HCT116 (cell line): ENCODE data around the gene SGIP1. TPM values are rescaled to one million over a fixed set of nuclear protein-coding genes. Genes with fewer than 3 reads are reported as not detected.

Experiments used
- ATAC-seq: fragments of 200-7000 bp; cut with Tn5 transposase; 2 replicates; pipeline ENCODE4 v1.9.1; 2020; ENCODE audit warnings: mild to moderate bottlenecking, moderate library complexity
- BruUV-seq: library from RNA; stranded (reverse); fragments of 400-500 nt; replicated peaks from 2 replicates; lab custom pipeline; 2021; lab: Mats Ljungman, UMichigan
- CTCF ChIA-PET: fragments of 300-600 bp; sonication (Branson Sonifier 250); formaldehyde crosslinking; loops from one replicate; lab custom pipeline; 2021; ENCODE audit warnings: antibody characterized with exemption; lab: Charles Lee
- POLR2A ChIA-PET: fragments of 300-600, 350-600 bp; sonication (Branson Sonifier 250); formaldehyde crosslinking; loops from one replicate; lab custom pipeline; 2021; ENCODE audit warnings: antibody characterized with exemption; lab: Charles Lee
- RAD21 ChIA-PET, 2 experiments: fragments of 300-600 bp; sonication (Branson Sonifier 250); formaldehyde crosslinking; loops; one replicate each; lab custom pipeline; 2023; ENCODE audit warnings: low total read pairs in 2 of 2; ENCODE audit not compliant: uncharacterized antibody in 2 of 2, unreplicated experiment in 2 of 2, low non-redundant PET in 1 of 2; lab: Charles Lee
- DNase-seq: peaks from one replicate; pipeline ENCODE4 v3.0.0-alpha.2; 2010; ENCODE audit warnings: low read depth, low spot score
- H2AFZ ChIP-seq: fragments of 200-600 bp; shearing (Covaris generic), sonication (generic); 2 replicates; pipeline ENCODE4 v1.6.1; 2017; ENCODE audit warnings: low read depth, mixed run types, mixed read lengths, antibody characterized with exemption, low read length; ENCODE audit not compliant: poor library complexity, severe bottlenecking
- H3K27ac ChIP-seq: 2 replicates; pipeline ENCODE4 v1.5.1; 2012; ENCODE audit warnings: low read depth, low read length
- H3K27me3 ChIP-seq: fragments of 200-600 bp; sonication (generic); 2 replicates; pipeline ENCODE4 v1.6.1; 2016; ENCODE audit warnings: mixed run types, low read length, mixed read lengths; ENCODE audit not compliant: insufficient read depth
- H3K36me3 ChIP-seq, 2 experiments: fragments of 200-500 bp in 1 of 2; fragments of 200-600 bp in 1 of 2; sonication (Bioruptor generic) in 1 of 2; sonication (generic) in 1 of 2; 2 replicates each; pipeline versions ENCODE4 v1.5.1 to v1.6.1; 2014 to 2016; ENCODE audit warnings: low read length in 2 of 2, inconsistent platforms in 1 of 2, mixed read lengths in 1 of 2, mixed run types in 1 of 2; ENCODE audit not compliant: insufficient read depth in 2 of 2, control insufficient read depth in 1 of 2
- H3K4me1 ChIP-seq, 2 experiments: fragments of 200-600 bp in 1 of 2; sonication (generic) in 1 of 2; 2 replicates each; pipeline versions ENCODE4 v1.5.1 to v1.6.1; 2012 to 2017; ENCODE audit warnings: low read length in 2 of 2, inconsistent platforms in 1 of 2, mild to moderate bottlenecking in 1 of 2, mixed read lengths in 1 of 2, mixed run types in 1 of 2, moderate library complexity in 1 of 2; ENCODE audit not compliant: insufficient read depth in 2 of 2, control insufficient read depth in 1 of 2
- H3K4me2 ChIP-seq: fragments of 200-600 bp; sonication (generic); 2 replicates; pipeline ENCODE4 v1.6.1; 2017; ENCODE audit warnings: mixed run types, low read length, mixed read lengths
- H3K4me3 ChIP-seq, 2 experiments: fragments of 200-600 bp in 1 of 2; sonication (generic) in 1 of 2; replicated peaks in 1 of 2; 2 replicates each; pipeline ENCODE4 v1.5.1; 2011 to 2016; ENCODE audit warnings: low read length in 2 of 2, control low read depth in 1 of 2, low read depth in 1 of 2, mild to moderate bottlenecking in 1 of 2, mixed read lengths in 1 of 2, mixed run types in 1 of 2
- H3K79me2 ChIP-seq: fragments of 200-600 bp; sonication (generic); 2 replicates; pipeline ENCODE4 v1.6.1; 2017; ENCODE audit warnings: mild to moderate bottlenecking, mixed run types, low read length, moderate library complexity, mixed read lengths; ENCODE audit not compliant: insufficient read depth
- H3K9ac ChIP-seq: fragments of 200-600 bp; sonication (generic); 2 replicates; pipeline ENCODE4 v1.6.1; 2016; ENCODE audit warnings: low read length, mixed read lengths
- H3K9me2 ChIP-seq: fragments of 200-600 bp; sonication (generic), shearing (Covaris generic); 2 replicates; pipeline ENCODE4 v1.6.1; 2017; ENCODE audit warnings: mixed run types, mild to moderate bottlenecking, moderate library complexity; ENCODE audit not compliant: insufficient read depth
- H3K9me3 ChIP-seq, 2 experiments: fragments of 200-500 bp in 1 of 2; fragments of 200-600 bp in 1 of 2; sonication (Bioruptor generic) in 1 of 2; sonication (generic) in 1 of 2; 2 replicates each; pipeline ENCODE4 v1.6.1; 2014 to 2017; ENCODE audit warnings: low read length in 2 of 2, mixed read lengths in 2 of 2, inconsistent platforms in 1 of 2, low read depth in 1 of 2, mild to moderate bottlenecking in 1 of 2, mixed run types in 1 of 2, moderate library complexity in 1 of 2; ENCODE audit not compliant: control insufficient read depth in 1 of 2, insufficient read depth in 1 of 2
- H4K20me1 ChIP-seq: fragments of 200-600 bp; sonication (generic), shearing (Covaris generic); 2 replicates; pipeline ENCODE4 v1.6.1; 2017; ENCODE audit warnings: mixed run types, mild to moderate bottlenecking, moderate library complexity; ENCODE audit not compliant: insufficient read depth
- CEBPB ChIP-seq: IDR thresholded peaks from 2 replicates; pipeline ENCODE4 v1.6.1; 2012; ENCODE audit warnings: low read depth
- CTCF ChIP-seq, 3 experiments: fragments of 200-600 bp in 1 of 3; sonication (generic) in 1 of 3; IDR thresholded peaks in 2 of 3; conservative IDR thresholded peaks in 1 of 3; 2 replicates each; pipeline ENCODE4 v1.5.1; 2012 to 2017; ENCODE audit warnings: low read depth in 2 of 3, low read length in 2 of 3, antibody characterized with exemption in 1 of 3, borderline replicate concordance in 1 of 3, control low read depth in 1 of 3, mild to moderate bottlenecking in 1 of 3, mixed read lengths in 1 of 3, mixed run types in 1 of 3, moderate library complexity in 1 of 3; ENCODE audit not compliant: insufficient read depth in 1 of 3
- EGR1 ChIP-seq: IDR thresholded peaks from 2 replicates; pipeline ENCODE4 v1.6.1; 2012; ENCODE audit warnings: low read depth
- EZH2phosphoT487 ChIP-seq: fragments of 200-600 bp; IDR thresholded peaks from 2 replicates; pipeline ENCODE4 v1.6.1; 2018; ENCODE audit warnings: antibody characterized with exemption, borderline replicate concordance
- FOSL1 ChIP-seq: IDR thresholded peaks from 2 replicates; pipeline ENCODE4 v1.6.1; 2012; ENCODE audit warnings: low read depth
- POLR2A ChIP-seq: IDR thresholded peaks from 2 replicates; pipeline ENCODE4 v1.7.0; 2011; ENCODE audit warnings: borderline replicate concordance; ENCODE audit not compliant: insufficient read depth, insufficient read length; ENCODE audit errors: extremely low read depth
- POLR2AphosphoS5 ChIP-seq: IDR thresholded peaks from 2 replicates; pipeline ENCODE4 v1.6.1; 2011; ENCODE audit warnings: mild to moderate bottlenecking, low read depth, low read length, moderate library complexity
- REST ChIP-seq: IDR thresholded peaks from 2 replicates; pipeline ENCODE4 v1.6.1; 2012; ENCODE audit warnings: low read depth
- SRF ChIP-seq: IDR thresholded peaks from 2 replicates; pipeline ENCODE4 v1.6.1; 2012; ENCODE audit warnings: low read depth
- YY1 ChIP-seq: IDR thresholded peaks from 2 replicates; pipeline ENCODE4 v1.6.1; 2011; ENCODE audit warnings: low read length, low read depth, moderate library complexity, mild to moderate bottlenecking; ENCODE audit not compliant: insufficient replicate concordance; ENCODE audit errors: extremely low read depth
- ZBTB33 ChIP-seq: IDR thresholded peaks from 2 replicates; pipeline ENCODE4 v1.6.1; 2011; ENCODE audit warnings: mild to moderate bottlenecking, low read length, moderate library complexity; ENCODE audit not compliant: insufficient replicate concordance; ENCODE audit errors: extremely low read depth
- ZFX ChIP-seq: fragments of 450-650 bp; IDR thresholded peaks from 2 replicates; pipeline ENCODE4 v1.6.1; 2017
- ZNF274 ChIP-seq: fragments of 200-500 bp; sonication (Bioruptor generic); IDR thresholded peaks from 2 replicates; pipeline ENCODE4 v1.6.1; 2014; ENCODE audit warnings: mild to moderate bottlenecking, low read depth, low read length, inconsistent platforms
- intact Hi-C: fragments of 100-400 bp; cut with micrococcal nuclease; formaldehyde crosslinking; loops from 2 replicates; pipeline ENCODE4 v1.10.0; 2022
- total RNA-seq: library from RNA; stranded (reverse); gene quantifications from one replicate; pipeline ENCODE4 v1.2.1, GENCODE V29; 2021; ENCODE audit not compliant: unreplicated experiment

SGIP1 gene
- total RNA-seq, 1 experiment from 2014 or later: 0.15 TPM

DNA sequence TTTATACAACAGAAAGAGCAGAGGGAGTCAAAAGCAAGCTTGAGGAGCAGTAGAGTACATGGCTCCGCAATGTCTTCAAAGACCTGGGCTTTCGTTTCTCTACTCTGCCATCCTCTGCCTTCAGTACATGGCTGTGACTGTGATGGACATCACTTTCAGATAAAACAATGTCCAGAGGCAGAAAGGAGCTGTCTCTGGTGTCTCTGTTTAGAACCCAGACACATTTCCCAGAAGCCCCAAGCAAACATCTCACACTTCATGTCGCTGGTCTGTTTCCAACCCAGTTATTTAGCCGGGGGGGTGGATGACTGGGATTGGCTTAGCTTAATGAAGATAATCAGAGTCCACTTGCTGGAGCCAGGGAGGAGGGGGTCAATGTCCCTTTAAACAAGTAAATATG lies 25.6 kb downstream of the SGIP1 start:
- BruUV-seq: no TSS peak
- H3K9me3 ChIP-seq: no peaks in the 10 kb centered on the region
- POLR2A ChIA-PET: no interaction called here
- no peak overlapping the region for H3K9ac ChIP-seq
- no peaks in the 10 kb centered on the region for H3K79me2 ChIP-seq
- H3K4me2 ChIP-seq: no peak overlapping the region
- CTCF ChIA-PET: no interaction called here
- H2AFZ ChIP-seq: no peak overlapping the region
- RAD21 ChIA-PET: no interaction called here
- DNase-seq: no peak
- no peaks in the 10 kb centered on the region for H4K20me1 ChIP-seq
- peaks cover 7 to 31% of the 10 kb centered on the region in 2 experiments for H3K4me1 ChIP-seq
- no peak for ATAC-seq
- TF ChIP-seq EGR1: no peak
- TF ChIP-seq SRF: no peak
- TF ChIP-seq POLR2A: no peak
- TF ChIP-seq ZFX: no peak
- TF ChIP-seq CTCF (IDR thresholded peaks at IDR 0.05 in 2 of 3, conservative IDR thresholded peaks at IDR 0.05 in 1 of 3; ENCODE audit: borderline replicate concordance in 1 of 3, insufficient read depth in 1 of 3, low read depth in 2 of 3, low read length in 2 of 3): no peak
- TF ChIP-seq CEBPB: no peak
- no peak for TF ChIP-seq POLR2AphosphoS5
- no peak for TF ChIP-seq REST
- no peak for TF ChIP-seq ZBTB33
- no peak for TF ChIP-seq FOSL1
- TF ChIP-seq YY1: no peak
- TF ChIP-seq ZNF274: no peak
- no peak for TF ChIP-seq EZH2phosphoT487
- no peaks in the 10 kb centered on the region for H3K36me3 ChIP-seq
- no peak overlapping the region for H3K4me3 ChIP-seq
- H3K27ac ChIP-seq: no peak overlapping the region
- H3K27me3 ChIP-seq: no peaks in the 10 kb centered on the region
- intact Hi-C loops: no loop called here
- H3K9me2 ChIP-seq: no peaks in the 10 kb centered on the region
